CD4-positive, alpha-beta T cell treated with Interleukin-4 for 4 hours (primary cell): ENCODE measurements around the gene SCAF1.
A peak's percentile ranks its signal among the peaks of the same experiment; 100 is the strongest.
"Not testable (repeated sequence)": the region's sequence is repeated elsewhere in the genome, so short reads cannot be mapped to it uniquely, and the experiment has no call there.

Experiments used
- DNase-seq: peaks from one replicate; pipeline ENCODE4 v3.0.0-alpha.2; 2020

The SCAF1 gene

GRCh38 chr19:49616945-49617344, 25.1 kb upstream of the SCAF1 start:
- no peak for DNase-seq

GRCh38 chr19:49617860-49618259, 24.1 kb upstream of the SCAF1 start:
- not testable (repeated sequence) for DNase-seq

GRCh38 chr19:49624967-49625910, 16.8 kb upstream of the SCAF1 start:
- no peak for DNase-seq

- DNase-seq = no peak
These were observed 15.8 kb upstream of the SCAF1 start for GRCh38 chr19:49626226-49626625.

GRCh38 chr19:49629659-49630058, 12.3 kb upstream of the SCAF1 start:
- no peak for DNase-seq

GRCh38 chr19:49631014-49631588, 10.9 kb upstream of the SCAF1 start:
- DNase-seq = no peak

GRCh38 chr19:49631610-49632192, 10.3 kb upstream of the SCAF1 start:
- DNase-seq = no peak

- no peak for DNase-seq
These were observed 9.4 kb upstream of the SCAF1 start for GRCh38 chr19:49632576-49632975.

GRCh38 chr19:49633273-49633672, 8.7 kb upstream of the SCAF1 start:
- not testable (repeated sequence) for DNase-seq

GRCh38 chr19:49635530-49636232, 6.3 kb upstream of the SCAF1 start:
- DNase-seq = no peak

- DNase-seq = no peak
These were observed 5.6 kb upstream of the SCAF1 start for GRCh38 chr19:49636233-49636932.

- no peak for DNase-seq
These were observed 3.9 kb upstream of the SCAF1 start for GRCh38 chr19:49637821-49638738.

- no peak for DNase-seq
These were observed 2.5 kb upstream of the SCAF1 start for GRCh38 chr19:49639401-49640112.

GRCh38 chr19:49640113-49640898, 1.7 kb upstream of the SCAF1 start, which contains the start of gene RRAS:
Gene RRAS, minus strand, starts transcription at chr19:49640143. Its CDS starts 45 bp downstream, at chr19:49640098.
- peak; percentile 100 for DNase-seq

GRCh38 chr19:49642492-49643035, 555 bp downstream of the SCAF1 start:
- no peak for DNase-seq

GRCh38 chr19:49643466-49643865, 1.5 kb downstream of the SCAF1 start:
- no peak for DNase-seq

GRCh38 chr19:49645592-49645991, 3.6 kb downstream of the SCAF1 start:
- no peak for DNase-seq

- DNase-seq = no peak
These were observed 4.0 kb downstream of the SCAF1 start for GRCh38 chr19:49645995-49646394.

- no peak for DNase-seq
These were observed 4.6 kb downstream of the SCAF1 start for GRCh38 chr19:49646586-49646985.
